Stimulated activated CD4-positive, alpha-beta T cell treated with anti-CD3 and anti-CD28 coated beads, Interleukin-4, amount 100 ng/mL, for 1 hour (primary cell): ENCODE measurements around the gene ZMYND10.

ENCODE experiments used
- DNase-seq: peaks from one replicate; pipeline ENCODE4 v3.0.0-alpha.2; 2020

Gene ZMYND10

DNA sequence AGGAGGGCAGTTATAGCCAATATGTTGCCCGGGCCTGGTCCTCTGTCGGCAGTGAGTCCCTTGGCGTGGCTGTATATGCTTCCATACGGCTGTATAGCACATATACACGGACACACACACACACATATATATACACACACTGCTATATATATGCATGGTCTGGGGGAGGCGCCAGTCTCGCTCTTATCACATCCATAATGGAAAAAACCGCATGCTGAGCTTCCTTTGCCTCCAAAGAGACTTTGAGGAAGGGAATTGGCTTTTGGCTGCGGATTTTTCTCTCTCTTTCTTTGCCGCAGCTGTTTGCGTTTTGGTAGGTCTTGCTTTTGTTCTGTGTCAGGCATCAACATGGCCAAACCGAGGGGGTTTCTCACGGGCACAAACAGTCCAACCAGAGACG, 25.1 kb upstream of the ZMYND10 start:
- DNase-seq, result no peak

DNA sequence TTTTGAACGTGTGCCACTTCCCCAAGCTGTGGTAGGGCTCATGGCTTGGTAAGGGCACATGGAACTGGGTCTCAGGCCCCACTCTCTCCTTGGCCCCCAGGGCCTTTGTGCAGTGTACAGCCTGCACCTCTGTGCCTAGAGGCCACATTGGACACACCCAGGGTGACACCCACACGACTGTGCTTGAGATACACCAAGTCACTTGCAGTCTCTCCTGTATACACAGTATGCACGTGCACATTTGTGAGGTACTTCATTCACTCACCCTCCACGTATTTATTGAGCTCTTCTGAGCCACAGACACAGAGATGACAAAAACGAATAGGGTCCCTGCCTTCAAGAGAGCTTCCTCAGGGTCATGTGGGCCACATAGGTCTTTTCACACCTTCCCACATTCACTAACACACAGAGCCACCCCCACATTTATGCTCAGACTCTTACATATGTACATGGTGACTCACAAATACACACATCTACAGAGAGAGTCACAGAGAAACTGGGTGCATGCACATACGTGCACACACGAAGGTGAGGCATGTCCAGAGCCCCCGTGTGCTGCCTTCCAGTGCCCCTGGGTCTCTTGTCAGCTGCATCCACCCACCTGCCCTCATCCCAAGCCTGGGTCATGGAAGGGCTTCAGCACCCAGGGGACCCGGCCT, 23.6 kb upstream of the ZMYND10 start:
- no peak for DNase-seq

DNA sequence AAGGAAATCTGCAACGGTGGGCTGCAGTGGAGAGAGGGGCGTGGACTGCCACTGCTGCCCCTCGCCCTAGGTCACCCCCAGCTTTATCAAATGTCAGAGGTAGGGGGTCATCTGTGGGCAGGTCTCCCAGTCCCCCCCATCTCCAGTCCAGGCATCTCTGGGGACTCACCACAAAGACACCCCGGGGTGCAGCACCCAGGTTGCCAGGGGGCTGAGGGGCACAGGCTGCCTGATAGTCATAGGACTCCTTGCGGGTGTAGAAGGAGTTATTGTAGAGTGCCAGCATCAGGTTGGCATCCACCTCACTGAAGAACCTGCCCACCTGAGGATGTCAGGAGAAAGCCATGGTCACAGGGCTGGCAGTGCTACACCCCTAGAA, 20.3 kb upstream of the ZMYND10 start:
- DNase-seq, result no peak

DNA sequence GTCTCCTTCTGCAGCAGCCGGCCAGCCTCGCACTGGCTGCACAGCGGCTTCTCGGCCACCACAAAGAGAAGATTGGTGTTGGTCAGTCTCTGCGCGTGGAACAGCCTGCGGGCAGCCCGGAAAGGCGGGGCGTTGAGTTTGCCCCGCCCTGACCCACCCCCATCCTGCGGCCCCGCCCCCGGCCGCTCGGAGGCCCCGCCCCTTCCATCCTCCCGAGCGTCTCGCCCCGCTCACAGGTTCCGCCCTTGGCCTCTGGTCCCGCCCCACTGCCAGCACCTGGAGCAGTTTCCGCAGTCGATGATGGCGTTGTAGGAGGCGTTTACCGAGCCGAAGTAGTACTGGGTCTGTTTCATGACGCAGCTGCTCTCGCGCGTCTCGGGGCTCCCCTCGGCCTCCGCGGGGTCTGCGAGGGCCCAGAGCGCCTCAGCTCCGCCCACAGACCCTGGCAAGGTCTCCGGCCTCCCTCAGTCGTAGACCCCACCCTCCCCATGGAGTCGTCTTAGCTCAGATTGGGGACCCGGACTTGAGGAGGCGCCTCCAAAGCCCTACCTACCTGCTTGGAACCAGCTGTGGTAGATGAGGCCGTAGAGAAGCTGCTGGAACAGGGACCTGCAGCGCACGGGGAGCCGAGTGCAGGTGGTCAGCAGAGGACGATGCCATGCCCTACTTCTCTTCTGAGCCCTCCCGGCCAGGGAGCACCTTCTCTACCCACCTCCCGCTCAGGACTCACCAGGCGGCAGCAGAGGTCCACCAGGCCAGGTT, 19.7 kb upstream of the ZMYND10 start:
- peak; percentile 96 for DNase-seq

DNA sequence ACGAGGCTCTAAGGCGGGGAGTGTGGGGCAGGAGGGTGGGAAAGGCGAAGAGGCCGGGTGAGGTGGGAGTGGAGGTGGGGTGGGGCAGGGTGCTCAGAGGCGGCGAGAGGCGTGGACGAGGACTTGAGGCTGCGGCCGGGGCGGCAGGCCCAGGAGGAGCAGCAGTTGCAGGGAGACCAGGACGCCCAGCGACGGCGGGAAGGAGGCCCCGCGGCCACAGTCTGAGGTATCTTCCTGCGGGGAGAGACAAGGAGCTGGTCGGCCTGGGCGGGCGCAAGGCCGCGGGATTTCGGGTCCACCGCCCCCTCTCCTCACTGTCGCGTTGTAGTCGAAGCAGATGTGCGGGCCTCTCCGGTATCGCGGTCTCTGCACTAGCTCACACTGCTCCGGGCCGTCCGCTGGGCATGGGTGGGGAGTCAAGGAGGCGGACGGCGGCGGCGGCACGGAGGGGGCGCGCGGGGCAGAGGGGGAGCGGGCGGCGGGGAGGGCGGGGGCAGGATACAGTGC, 19.1 kb upstream of the ZMYND10 start:
- DNase-seq, result no peak

DNA sequence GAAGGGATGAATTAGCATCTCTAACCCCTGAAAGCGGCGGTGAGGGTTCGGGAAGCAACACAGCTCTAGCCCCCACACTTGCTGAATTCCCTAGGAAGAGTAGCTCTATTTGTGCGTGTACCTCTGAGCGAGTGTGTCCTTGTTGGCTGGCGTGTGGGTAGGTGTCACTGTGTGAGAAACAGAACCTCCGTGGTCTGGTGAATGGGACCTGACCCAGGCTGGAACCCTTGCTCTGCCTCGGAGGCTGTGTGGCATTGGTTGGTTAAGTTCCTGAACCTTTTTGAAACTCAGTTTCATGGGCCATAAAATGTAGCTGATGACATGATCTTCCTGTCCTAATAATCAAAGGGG, 14.2 kb upstream of the ZMYND10 start:
- DNase-seq, result no peak

DNA sequence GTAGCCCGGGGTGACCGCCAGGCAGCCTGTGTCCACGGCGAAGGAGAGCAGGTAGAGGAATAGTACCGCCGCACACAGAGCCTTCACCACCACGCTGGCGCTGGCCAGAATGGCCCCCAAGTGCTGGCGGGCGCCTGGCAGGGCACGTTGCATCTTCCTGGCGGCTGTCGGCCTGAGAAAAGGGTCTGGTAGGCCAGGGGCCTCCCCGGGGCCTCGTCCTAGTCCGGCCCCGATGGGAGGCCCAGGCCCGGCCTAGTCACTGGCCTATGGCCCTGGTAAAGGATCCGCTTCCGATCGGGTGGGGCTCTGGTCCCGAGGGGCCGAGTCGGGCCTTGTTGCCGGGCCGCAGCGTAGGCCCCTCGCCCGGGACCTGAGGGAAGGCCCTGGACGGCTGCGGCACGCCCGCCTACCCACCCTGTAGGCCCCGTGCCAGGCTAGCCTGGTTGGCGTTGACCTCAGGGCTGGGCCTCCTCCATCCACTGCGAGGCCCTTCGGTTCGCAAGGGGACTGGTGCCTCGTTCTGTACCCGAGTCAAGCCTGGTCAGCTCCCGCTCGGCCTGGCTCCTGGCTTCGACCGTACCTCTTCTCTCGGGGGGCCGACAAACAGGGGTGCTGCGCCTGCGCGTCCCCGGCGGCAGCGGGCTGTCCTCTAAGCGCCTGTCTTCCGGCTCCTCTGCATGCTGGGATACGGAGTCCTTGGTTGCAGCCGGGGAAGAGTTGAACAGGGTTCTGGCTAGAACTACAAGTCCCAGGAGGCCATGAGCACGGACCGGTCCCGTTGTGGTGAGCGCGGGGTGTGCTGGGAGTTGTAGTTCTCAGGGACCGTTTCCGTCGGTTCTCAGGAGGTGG, 13.6 kb upstream of the ZMYND10 start, which contains the start of gene TMEM115:
TSS of gene TMEM115 (minus strand) at position 611 of the 849 bp plus-strand sequence. CDS start at position 153, 458 bp downstream.
- peak; percentile 91 for DNase-seq

DNA sequence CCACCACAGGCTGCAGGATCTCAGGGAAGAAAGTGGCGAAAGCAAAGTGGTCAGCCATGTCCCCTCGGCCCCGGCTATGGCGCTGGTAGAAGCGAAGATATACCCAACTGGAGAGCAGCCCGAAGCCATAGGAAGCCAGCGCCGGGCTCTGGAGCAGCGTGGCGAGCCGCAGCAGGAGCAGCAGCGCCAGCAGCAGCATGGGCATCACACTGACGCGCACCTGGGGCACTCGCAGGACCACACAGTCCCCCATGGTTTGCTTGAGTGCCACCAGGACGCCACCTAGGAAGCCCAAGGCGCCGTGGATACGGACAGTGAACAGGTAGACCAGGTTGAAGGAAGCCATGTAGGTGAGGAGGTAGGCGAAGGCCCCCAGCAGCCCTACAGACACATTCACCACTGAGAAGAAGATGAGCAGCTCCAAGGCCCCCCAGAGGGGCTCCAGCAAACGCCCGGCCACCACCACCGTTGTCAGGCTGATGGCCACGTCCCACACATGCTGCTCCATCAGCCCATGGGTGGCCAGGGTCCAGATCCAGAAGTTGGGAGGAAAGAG, 12.9 kb upstream of the ZMYND10 start:
- DNase-seq, result no peak

DNA sequence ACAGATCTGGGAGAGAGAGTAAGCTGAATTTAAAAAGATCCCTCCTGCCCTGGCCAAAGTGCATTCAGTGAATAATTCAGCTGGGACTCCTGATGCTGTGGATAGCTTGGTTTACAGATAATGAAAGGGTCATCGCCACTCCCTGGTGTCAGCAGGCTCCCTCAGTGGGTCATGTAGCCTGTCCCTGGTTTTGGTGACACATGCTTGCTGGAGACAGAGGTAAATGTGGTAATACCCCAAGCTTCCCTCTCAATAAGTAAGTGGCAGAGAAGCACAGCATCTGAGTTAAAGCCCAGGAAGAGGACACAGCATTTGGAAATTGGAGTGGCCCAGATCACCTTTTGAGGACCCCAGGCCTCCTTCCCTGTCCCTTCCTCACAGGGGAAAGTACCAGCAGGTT, 11.9 kb upstream of the ZMYND10 start:
- DNase-seq, result no peak

DNA sequence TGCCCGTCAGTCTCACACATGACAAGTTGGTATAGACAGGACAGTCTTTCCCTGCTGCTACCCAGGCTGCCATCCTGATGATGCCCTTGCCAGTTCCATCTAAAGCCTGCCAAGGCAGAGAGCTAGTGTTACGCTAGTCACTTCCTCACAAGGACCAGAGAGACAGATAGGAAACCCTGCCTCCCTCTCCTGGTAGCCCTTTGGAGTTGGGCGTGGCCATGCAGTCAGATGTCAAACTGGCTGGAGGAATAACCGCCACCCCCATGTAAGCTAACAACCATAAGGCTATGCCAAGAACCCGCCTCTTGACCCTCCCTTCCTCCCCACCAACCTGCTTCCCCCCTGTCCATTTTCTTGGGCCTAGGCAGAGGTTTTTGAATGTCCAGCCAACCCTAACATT, 11.0 kb upstream of the ZMYND10 start:
- DNase-seq, result no peak

DNA sequence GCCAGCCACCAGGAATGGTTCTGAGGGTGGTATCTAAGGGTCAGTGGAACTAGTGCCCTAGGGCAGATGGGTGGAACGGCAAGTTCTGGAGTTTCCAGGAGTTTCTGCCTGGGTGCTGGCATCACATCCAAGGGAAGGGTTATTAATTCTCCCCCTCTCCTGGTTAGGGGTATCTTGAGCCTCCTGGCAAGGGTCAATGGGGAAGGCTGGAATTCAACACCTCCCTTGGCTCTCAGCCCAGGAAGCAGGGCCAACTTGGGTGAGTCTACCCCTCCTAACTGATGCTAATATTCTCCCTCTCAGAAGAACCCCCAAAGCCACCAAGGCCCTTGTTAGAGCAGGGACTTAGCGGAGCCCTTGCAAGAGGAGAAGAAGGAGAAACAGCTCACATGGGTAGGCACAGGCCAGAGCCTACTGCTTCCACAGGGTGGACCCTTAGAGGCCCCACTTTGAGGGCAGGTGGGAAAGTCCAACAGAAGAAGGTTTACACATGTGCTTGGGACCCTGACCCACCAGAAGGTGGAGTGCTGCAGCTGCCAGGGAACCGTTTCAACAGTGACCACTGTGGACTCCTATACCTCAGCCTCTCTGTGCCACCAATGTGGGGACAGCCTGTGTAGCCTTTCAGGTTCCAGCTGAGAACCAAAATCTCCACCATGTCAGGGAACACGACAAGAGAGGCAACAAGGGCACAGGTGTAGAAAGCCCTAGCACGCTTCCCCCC, 10.5 kb upstream of the ZMYND10 start:
- DNase-seq, result no peak

DNA sequence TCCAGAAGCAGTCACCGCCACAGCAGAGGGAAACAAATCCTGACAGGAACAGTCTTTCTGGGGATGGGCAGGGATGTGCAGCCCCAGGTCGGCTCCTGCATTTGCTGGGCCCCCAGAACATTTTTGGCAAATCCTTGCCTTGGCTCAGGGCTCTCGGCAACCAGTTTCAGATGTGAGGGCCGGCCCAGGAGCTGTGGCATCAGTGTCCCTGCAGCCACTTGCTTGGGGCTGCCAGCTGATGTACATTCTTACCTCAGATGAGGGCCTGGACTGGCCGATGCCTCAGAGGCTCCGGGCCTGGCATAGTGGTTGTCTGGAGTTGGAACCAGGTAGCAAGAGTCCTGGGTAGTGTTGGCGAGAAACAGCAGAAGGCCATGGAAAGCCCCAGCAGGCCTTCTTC, 9.3 kb upstream of the ZMYND10 start:
- no peak for DNase-seq

DNA sequence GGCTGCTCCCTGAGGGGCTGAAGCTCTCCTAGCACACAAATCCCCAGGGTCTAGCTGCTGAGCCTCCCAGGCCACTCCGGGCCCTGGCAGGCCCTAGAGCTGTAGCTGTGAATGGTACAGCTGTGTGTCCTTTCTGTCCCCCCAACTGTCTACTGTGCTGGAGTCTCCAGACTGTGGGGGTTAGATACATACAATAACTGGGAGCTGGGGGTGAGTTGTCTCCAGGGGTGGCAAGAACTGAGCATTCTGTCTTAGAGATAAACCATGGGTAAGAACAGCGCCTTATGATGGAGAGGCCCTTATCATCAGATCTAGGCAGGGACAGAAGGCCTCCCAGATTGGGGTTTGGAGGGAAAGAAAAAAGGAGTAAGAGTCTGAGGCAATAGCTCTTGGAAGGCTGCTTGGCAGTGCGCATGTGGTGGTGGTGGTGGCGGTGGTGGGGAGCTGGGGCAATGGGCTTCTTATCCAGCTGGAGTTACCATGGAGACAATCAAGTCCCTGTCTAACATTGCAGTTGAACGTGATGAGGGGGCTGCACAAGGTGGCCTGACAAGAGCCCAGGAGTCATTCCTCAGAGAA, 8.7 kb upstream of the ZMYND10 start:
- no peak for DNase-seq

DNA sequence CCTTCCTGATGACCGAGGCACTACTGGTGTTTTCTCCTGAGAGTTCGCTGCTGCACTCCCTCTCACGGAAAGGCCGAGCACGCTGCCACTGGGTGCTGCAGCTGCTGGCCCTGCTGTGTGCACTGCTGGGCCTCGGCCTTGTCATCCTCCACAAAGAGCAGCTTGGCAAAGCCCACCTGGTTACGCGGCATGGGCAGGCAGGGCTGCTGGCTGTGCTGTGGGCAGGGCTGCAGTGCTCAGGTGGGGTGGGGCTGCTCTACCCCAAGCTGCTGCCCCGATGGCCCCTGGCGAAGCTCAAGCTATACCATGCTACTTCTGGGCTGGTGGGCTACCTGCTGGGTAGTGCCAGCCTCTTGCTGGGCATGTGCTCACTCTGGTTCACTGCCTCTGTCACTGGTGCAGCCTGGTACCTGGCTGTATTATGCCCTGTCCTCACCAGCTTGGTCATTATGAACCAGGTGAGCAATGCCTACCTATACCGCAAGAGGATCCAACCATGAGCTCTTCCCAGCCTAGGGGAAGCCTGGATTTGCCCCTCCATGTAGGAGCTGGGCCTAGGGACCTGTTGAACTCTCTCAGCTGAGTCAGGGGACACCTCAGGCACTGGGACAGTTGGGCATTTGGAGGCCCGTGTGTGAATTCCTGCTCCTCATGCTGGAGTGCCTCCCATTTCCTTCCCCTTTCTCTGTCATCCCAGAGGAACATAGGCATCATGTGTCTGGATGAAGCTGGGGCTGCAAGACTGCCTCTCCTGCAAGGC, 7.9 kb upstream of the ZMYND10 start:
- no peak for DNase-seq

DNA sequence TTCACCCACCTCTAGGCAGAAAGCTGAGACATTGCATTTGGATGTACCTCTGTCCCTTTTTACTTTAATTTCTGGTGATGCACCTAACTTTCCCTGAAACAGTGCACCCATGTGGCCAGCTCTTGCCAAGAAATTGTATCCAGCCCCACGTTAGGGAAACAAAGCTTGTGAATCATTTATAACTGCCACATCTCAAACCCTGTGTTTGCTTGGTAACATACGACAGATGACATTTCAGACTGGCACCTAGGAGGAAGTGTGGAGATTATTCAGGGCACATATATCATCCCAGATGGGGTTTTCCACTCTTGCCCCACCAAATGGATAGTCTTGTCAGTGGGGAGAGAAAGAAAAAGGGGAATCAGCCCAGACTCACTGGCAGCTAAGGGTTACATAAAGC, 7.2 kb upstream of the ZMYND10 start:
- DNase-seq, result no peak

DNA sequence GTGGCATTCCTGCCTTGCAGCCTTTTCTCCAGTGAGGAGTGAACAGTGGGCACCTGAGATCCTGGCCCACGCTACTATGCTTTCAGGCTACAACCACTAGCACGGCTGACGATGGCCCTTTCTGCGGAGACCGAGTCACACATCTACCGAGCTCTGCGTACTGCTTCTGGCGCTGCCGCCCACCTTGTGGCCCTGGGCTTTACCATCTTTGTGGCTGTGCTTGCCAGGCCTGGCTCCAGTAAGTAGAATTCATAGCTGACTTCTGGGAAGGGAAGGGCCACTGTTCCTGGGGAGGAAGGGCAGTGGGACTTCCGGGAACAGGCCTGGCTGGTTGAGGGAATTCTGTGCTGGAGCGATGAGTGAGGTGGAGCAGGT, 5.8 kb upstream of the ZMYND10 start:
- no peak for DNase-seq

DNA sequence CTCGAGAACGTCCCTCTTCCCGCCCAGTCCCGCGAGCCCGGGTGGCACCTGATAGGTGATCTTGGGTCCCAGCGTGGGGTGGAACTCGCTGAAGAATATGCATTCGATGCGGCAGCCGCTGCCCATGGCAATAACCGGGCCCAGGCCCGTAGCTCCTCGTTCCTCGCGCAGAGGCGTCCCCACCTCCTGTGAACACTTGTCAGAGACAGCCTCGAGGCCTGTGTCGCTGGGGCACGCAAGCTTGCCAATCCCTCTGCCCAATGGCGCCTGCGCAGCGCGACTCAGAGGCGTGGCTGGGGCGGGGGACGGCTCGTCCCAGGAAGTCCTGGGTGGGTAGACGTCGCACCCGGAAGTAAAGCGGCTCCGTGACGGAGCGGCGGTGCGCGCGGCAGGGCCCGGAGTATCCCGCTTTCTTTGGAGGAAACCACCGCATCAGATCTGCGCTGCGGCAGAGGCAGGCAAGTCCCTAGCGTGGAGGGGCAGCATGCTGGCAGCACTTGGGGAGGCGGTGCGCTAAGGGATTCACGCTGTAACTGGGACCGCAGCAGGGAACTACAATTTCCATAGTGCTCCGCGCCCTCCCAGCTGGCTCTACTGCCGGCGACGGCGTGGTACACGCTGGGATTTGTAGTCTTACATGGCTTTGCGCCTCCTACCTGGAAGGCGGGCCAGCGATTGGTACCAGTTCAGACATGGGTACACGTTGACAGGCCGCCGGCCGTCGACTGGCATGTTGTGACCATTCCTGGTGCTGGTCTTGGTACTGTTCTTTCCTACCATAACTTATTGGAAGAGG, 5.2 kb upstream of the ZMYND10 start, which contains the start of the genes CYB561D2 and NPRL2:
TSS of gene CYB561D2 (plus strand) at position 336 of the 796 bp plus-strand sequence. CDS start 572 bp downstream, outside the sequence.
TSS of gene NPRL2 (minus strand) at position 249 of the 796 bp plus-strand sequence. CDS start at position 126, 123 bp downstream.
- DNase-seq, result peak; percentile 100

DNA sequence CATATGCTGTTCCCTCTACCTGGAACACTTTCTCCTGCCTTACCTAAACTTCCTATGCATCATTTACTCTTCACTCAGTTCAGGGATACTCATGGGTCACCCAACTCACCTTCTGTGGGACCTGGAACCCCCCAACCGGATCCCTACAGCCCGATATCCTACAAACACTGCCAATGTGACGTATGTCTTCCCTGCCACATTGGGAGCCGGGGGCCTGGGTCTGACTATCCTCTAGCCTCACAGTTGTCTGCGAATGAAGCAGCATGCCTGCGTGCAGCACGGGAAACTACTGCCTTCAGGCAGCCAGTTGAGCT, 4.6 kb upstream of the ZMYND10 start:
- DNase-seq, result no peak

DNA sequence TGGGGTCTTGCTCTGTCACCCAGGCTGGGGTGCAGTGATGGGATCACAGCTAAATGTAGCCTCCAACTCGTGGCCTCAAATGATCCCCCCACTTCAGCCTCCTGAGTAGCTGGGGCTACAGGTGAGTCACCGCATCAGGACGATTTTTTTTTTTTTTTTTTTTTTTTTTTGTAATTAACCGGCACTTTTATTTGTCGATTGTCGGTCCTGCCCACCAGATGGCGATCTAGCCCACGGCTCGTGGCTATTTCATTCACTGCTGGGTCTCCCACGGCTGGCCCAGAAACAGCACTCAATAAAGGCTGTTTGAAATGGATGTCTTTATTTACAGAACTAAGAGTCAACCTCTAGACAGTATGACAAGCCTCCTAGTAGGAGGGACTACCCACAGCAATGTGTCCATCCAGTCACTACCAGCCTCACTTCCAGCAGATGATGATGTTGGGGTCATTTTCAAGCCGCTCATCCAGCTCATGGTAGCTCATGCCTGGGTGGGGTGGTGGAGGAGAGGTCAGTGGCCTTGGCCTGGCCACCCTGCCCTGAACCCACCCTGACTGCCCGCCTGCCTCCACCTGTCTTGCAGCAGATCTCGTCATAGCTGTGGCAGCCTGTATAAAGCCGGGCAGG, 1.8 kb upstream of the ZMYND10 start:
- peak; percentile 71 for DNase-seq

DNA sequence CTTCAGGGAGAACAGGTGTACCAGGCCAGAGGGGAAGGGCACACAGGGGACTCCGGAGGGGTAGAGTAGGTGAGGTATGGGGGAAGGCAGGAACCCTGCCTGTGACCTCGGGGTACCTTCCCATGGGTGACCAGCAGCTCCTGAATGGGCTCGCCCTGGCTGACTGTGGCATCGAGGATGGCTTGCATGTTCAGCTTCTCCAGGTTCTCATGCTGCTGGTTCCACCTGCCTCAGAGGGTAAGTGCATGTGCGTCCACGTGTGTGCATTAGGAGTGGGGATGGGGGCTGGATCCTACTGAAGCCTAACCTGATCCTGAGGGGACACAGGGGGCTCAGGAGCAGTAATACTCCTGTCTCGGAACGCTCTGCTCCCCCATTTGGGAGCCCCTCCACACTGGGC, 524 bp downstream of the ZMYND10 start:
- no peak for DNase-seq
